IPS DF 19.7 (cell line): ENCODE results near the gene PARD6A.
A peak's percentile ranks its signal among the peaks of the same experiment; 100 is the strongest.

ENCODE experiments used
- DNase-seq: peaks from one replicate; pipeline ENCODE4 v3.0.0-alpha.2; 2013; ENCODE audit warnings: low read depth, low spot score

Gene PARD6A, protein sequence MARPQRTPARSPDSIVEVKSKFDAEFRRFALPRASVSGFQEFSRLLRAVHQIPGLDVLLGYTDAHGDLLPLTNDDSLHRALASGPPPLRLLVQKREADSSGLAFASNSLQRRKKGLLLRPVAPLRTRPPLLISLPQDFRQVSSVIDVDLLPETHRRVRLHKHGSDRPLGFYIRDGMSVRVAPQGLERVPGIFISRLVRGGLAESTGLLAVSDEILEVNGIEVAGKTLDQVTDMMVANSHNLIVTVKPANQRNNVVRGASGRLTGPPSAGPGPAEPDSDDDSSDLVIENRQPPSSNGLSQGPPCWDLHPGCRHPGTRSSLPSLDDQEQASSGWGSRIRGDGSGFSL

GRCh38 chr16:67660564-67661028 lies at the start of gene PARD6A:
Gene PARD6A, plus strand, starts transcription at chr16:67660960. Its CDS starts 79 bp downstream, at chr16:67661039.
- peak; percentile 73 for DNase-seq

DNA sequence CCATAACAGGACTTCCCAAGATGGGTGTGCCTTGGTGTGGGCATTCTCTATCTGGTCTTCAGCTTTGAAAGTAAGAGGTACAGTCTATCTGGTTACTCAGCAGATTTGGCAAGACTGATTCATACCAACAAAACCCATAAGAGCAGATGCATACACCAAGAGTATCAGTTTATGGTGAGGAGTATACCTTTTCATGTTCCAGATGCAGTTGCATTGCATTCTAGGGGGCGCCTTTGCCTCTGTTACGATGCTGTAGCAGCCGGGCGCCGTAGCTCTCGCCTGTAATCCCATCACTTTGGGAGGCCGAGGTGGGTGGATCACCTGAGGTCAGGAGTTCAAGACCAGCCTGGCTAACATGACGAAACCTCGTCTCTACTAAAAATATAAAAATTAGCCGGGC lies 47.0 kb upstream of the PARD6A start:
- DNase-seq = no peak

DNA sequence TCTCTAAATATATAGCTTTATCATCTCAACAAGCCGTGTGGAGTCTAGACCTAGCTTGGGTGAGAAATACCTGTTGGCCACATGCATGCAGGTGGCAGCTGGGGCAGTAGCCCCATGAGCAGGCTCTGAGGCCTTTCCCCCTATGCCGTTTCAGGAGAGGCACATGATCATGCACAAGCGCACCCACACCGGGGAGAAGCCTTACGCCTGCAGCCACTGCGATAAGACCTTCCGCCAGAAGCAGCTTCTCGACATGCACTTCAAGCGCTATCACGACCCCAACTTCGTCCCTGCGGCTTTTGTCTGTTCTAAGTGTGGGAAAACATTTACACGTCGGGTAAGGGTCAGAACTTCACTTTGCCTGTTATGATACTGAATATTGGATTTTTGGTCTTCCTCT lies 32.5 kb upstream of the PARD6A start:
- no peak for DNase-seq

GRCh38 chr16:67632415-67633172 lies 28.2 kb upstream of the PARD6A start:
- no peak for DNase-seq

GRCh38 chr16:67636713-67637112 lies 24.0 kb upstream of the PARD6A start:
- DNase-seq = no peak

- no peak for DNase-seq
Observed at GRCh38 chr16:67637625-67638024, 23.1 kb upstream of the PARD6A start.

DNA sequence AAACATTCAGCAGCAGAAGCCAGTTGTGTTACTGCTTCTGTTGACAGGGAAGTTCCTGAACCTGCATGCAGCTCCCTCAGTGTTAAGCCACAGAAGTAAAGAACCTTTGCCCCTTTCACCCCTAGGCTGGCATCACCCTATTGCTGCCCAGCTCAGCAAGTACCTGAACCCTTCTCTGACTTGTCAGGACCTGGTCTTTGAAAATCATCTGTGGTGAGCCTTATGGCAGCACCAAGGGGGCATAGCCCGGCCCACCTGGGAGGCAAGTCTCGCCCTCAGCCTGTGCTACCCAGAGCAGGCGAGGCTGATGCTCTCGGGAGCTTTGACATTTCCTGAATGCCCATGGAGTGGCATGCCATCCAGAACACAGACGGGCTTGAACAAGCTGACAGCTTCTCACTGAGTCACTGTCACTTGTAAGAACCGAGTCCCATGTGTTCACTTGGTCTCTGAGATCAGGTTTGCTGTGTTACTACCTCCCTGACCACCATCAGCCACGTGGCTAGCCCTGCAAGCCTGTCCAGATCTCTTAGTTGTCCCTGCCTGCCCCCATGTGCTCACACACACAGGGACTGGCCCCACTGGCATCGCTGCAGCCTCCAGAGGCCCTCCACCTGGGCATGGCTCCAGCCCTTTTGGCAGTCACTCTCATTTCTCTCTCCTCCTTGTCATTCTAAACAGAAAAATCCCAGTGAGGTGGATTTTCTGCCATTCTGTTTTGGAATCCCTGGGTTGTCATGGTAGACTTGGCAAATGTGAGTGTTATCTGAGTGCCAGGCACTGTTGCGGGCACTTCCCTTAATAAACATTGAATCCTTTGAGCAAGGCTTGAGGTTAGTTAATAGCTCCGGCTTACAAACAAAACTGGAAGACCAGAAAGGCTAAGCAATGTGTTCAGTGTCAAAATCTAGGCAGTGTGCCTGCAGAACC lies 18.7 kb upstream of the PARD6A start:
- no peak for DNase-seq

DNA sequence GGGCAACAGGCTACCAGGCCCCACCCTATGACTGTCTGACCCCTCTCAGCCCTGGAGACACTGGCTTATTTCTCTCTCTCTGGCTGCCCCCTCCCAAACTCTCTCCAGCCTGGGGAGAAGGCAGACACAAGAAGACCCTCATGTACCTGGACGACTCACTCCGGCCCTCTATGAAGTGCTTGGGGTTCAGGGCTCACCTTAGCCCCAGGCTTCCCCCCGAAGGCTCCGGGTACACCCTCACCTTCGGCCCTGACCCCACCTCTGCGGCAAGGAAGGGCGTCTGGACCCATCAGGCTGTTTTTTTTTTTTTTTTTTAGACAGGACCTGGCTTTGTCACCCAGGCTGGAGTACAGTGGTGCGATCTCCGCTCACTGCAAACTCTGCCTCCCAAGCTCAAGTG lies 16.7 kb upstream of the PARD6A start:
- no peak for DNase-seq

DNA sequence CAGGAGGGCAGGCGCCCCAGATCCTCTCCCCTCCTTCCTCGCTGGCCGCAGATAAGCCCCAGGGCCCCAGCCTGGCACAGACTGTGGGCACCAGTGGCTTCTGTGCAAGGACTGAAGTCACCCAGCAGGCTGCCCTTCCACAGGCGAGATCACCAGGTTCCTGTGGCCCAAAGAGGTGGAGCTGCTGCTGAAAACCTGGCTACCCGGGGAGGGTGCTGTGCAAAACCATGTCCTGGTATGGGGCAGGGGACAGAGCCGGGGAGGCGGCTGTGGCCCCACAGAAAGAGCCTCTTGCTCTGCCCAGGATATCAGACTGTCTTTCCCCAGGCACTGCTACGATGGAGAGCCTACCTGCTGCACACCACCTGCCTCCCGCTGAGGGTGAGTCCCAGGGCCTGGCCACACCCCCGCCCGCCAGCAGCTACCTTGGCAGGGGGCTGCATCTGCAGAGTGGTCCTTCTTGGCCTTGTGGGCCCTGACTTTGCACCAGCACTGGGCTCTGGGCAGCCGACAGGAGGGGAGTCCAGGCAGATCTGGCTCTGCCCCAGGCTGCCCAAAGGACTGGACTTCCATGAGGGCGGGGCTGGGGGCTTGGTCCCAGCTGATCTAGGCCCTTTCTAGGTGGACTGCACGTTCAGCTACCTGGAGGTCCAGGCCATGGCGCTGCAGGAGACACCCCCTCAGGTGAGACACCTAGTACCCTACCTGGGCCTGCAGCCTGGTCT lies 15.2 kb upstream of the PARD6A start:
- no peak for DNase-seq

DNA sequence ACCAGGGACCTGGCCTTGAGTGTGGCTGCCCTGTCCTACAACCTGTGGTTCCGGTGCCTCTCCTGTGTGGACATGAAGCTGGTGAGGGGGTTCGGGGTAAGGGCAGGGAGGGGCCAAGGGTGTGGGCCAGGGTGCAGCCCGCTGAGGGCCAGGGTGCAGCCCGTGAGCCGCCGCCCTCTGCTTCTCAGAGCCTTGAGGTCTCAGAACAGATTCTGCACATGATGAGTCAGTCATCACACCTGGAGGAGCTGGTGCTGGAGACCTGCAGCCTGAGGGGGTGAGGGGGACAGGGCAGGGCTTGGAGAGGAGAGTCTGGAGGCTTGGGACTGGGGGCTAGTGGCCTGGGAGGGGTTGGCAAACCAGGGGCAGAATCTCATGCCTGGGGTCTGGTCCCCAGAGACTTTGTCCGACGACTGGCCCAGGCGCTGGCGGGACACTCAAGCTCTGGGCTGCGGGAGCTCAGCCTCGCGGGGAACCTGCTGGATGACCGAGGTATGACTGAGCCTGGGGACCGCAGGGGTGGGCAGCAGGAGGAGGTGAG lies 13.6 kb upstream of the PARD6A start:
- DNase-seq = no peak

GRCh38 chr16:67647681-67648080 lies 13.1 kb upstream of the PARD6A start:
- DNase-seq = no peak

DNA sequence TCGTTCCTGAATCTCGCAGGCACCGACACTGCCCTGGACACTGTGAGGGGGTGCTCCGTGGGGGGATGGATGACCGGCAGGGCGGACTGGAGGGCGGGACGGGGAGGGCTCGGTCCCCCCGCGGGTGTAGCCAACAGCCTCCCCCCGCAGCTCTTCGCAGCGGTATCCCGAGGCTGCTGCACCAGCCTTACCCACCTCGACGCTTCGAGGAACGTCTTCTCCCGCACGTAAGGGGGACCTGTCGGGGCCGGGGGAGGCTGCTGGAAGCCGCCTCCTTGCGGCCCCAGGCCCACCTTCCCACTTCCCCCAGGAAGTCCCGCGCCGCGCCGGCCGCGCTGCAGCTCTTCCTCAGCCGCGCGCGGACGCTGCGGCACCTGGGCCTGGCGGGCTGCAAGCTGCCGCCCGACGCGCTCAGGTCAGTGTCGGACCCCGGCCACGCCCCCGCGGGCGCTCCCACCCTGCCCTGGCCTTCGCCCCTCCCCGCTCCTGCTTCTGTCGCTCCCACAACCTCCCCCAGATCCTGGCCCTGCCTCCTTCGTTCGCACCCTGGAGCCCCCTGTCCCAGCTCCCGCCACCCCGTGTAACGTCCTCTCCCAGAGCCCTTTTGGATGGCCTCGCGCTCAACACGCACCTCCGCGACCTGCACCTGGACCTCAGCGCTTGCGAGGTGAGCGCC lies 12.5 kb upstream of the PARD6A start:
- DNase-seq = no peak

DNA sequence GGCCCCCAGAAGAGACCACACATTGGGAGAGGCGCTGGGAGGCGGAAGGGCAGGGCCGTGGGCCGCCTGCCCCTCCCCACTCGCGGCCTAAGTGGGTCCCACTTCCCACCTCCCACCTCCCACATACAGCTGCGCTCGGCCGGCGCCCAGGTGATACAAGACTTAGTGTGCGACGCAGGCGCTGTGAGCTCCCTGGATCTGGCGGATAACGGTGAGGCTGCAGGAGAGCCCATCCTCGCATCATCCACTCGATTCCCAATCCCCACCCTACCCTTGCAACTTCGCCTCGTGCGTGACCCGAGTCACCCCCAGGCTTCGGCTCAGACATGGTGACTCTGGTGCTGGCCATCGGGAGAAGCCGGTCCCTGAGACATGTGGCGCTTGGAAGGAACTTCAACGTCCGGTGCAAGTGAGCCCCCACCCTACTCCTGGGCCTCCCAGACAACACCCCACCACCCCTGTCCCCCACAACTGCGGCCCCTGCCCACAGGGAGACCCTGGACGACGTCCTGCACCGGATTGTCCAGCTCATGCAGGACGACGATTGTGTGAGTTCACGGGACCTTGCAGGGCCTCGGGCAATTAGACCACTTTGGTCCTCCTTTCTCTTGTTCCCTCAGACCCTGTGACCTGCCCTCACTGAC lies 11.9 kb upstream of the PARD6A start:
- DNase-seq = no peak

DNA sequence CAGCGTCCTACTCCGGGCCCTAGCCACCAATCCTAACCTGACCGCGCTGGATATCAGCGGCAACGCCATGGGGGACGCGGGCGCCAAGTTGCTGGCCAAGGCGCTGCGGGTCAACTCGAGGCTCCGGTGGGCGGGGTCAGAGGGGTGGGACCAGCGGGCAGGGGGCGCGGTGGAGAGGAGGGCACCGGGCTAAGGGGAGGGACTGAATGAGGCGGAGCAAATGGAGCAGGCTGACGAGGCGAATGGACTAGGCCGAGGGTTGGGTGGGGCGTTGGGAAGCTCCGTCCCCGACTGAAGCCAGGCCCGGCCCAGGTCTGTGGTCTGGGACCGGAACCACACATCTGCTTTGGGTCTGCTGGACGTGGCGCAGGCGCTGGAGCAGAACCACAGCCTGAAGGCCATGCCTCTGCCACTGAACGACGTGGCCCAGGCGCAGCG lies 11.2 kb upstream of the PARD6A start:
- DNase-seq = no peak

GRCh38 chr16:67650023-67650422 lies 10.7 kb upstream of the PARD6A start:
- DNase-seq = no peak

GRCh38 chr16:67651039-67651438 lies 9.7 kb upstream of the PARD6A start:
- DNase-seq = no peak

DNA sequence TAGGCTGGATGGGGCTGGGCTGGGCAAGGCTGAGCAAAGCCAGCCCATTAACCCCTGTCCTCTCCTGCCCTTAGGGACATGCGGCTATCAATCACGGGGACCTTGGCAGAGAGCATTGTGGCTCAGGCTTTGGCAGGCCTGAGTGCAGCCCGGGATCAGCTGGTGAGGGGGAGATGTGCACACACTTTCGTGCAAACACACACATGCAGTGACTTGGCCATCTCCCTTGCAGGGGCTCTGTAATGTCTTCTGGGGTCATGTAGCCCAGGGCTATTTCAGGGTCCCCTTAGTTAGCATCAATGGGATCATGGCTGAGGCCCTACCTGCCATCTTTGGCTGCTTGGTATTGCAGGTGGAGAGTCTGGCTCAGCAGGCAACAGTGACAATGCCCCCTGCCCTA lies 8.9 kb upstream of the PARD6A start:
- DNase-seq = no peak

GRCh38 chr16:67652578-67653127 lies 8.1 kb upstream of the PARD6A start:
- DNase-seq = no peak

DNA sequence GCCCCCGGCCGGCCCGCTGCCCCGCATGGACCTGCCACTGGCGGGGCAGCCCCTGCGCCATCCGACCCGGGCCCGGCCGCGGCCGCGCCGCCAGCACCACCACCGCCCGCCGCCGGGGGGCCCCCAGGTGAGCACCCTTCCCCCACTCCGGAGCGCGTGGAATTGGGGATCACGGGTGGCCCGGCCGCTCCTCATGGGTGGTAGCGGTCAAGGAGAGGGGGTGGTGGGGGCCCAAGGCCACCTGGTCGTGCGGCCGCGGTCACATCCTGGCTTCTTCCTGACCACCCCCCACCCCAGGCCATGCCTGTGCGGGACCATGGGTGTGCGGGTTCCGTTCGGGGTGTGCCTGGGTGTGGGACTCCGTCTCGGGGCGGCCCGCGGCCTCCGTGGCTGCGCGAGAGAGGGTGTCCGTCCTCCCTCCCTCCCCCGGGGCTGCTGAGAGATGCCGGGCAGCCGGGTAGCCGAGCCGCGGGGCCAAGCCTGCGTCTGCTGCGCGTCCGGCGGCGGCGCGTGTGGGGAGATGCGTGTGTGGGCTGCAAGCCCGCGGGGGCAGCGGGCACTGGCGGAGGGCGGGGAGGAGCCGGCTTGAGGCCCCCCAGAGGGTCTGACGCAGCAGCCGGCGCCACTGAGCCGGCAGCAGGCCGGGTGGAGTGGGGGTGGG lies 7.5 kb upstream of the PARD6A start:
- no peak for DNase-seq
